Natural killer cell (primary cell): ENCODE measurements around the gene SNX18. TPM values are rescaled to one million over a fixed set of nuclear protein-coding genes. Genes with fewer than 3 reads are reported as not detected.

Experiments used
- ATAC-seq, 3 donors: fragments of 150-1000 bp in 2 of 3; fragments of 200-7000 bp in 1 of 3; cut with Tn5 transposase; 1 replicate in 1 of 3; 2 replicates in 2 of 3; pipeline ENCODE4 v1.10.0; 2021; ENCODE audit warnings: mild to moderate bottlenecking in 2 of 3, moderate library complexity in 2 of 3
- DNase-seq, 2 donors: peaks; one replicate each; pipeline versions ENCODE4 v3.0.0 to v3.0.0-alpha.2; 2013 to 2021; ENCODE audit warnings: mixed read lengths in 1 of 2
- H3K27ac ChIP-seq: one replicate; pipeline ENCODE4 v1.5.1; 2013; ENCODE audit warnings: mild to moderate bottlenecking, low read length
- H3K27me3 ChIP-seq: one replicate; pipeline ENCODE4 v1.6.1; 2013; ENCODE audit warnings: low read length; ENCODE audit not compliant: control insufficient read depth, insufficient read depth
- H3K36me3 ChIP-seq: one replicate; pipeline ENCODE4 v1.6.1; 2013; ENCODE audit warnings: low read length; ENCODE audit not compliant: control insufficient read depth, insufficient read depth
- H3K4me1 ChIP-seq: one replicate; pipeline ENCODE4 v1.6.1; 2013; ENCODE audit warnings: low read length; ENCODE audit not compliant: control insufficient read depth, insufficient read depth
- H3K4me3 ChIP-seq: one replicate; pipeline ENCODE4 v1.5.1; 2013; ENCODE audit warnings: low read length
- H3K9me3 ChIP-seq: one replicate; pipeline ENCODE4 v1.6.1; 2013; ENCODE audit warnings: low read length; ENCODE audit not compliant: control insufficient read depth, insufficient read depth
- H3K27ac Mint-ChIP-seq, 2 donors: one replicate each; pipeline ENCODE4 v1.8.0; 2022; ENCODE audit warnings: mild to moderate bottlenecking in 2 of 2, mixed read lengths in 2 of 2, moderate library complexity in 1 of 2
- H3K27me3 Mint-ChIP-seq, 2 donors: one replicate each; pipeline ENCODE4 v1.8.0; 2022; ENCODE audit warnings: low read depth in 2 of 2, mixed read lengths in 2 of 2
- H3K36me3 Mint-ChIP-seq: one replicate; pipeline ENCODE4 v1.8.0; 2022; ENCODE audit warnings: mixed read lengths
- H3K4me1 Mint-ChIP-seq, 2 donors: one replicate each; pipeline ENCODE4 v1.8.0; 2022; ENCODE audit warnings: mixed read lengths in 2 of 2
- H3K4me3 Mint-ChIP-seq: one replicate; pipeline ENCODE4 v1.8.0; 2022; ENCODE audit warnings: mild to moderate bottlenecking, moderate library complexity, mixed read lengths
- H3K9me3 Mint-ChIP-seq, 2 donors: one replicate each; pipeline ENCODE4 v1.8.0; 2022; ENCODE audit warnings: mixed read lengths in 2 of 2
- WGBS: methylation state at CpG from one replicate; pipeline ENCODE4 v1.1.7; 2013; ENCODE audit warnings: missing lambda C conversion rate; ENCODE audit not compliant: insufficient coverage; 5-methylcytosine and 5-hydroxymethylcytosine counted together
- intact Hi-C: fragments of 100-400 bp; cut with micrococcal nuclease; formaldehyde crosslinking; loops from one replicate; pipeline ENCODE4 v1.14.2; 2022
- total RNA-seq, 4 donors: library from RNA; stranded (reverse); fragments of 120-200 nt in 1 of 4; gene quantifications; one replicate each; pipeline versions ENCODE4 v1.2.3 to v1.2.4, GENCODE V29; 2013 to 2022
- TF ChIP-seq, protein P1 (sequence below): fragments of 200-600 bp; IDR thresholded peaks from one replicate; pipeline ENCODE4 v1.8.0; 2022; ENCODE audit warnings: antibody characterized with exemption

Gene SNX18
- total RNA-seq, 3 donors from 2014 or later (not counting 1 experiment from before 2014, with no cell fraction given): 31.1 to 45.6 (median 40.8) TPM

DNA sequence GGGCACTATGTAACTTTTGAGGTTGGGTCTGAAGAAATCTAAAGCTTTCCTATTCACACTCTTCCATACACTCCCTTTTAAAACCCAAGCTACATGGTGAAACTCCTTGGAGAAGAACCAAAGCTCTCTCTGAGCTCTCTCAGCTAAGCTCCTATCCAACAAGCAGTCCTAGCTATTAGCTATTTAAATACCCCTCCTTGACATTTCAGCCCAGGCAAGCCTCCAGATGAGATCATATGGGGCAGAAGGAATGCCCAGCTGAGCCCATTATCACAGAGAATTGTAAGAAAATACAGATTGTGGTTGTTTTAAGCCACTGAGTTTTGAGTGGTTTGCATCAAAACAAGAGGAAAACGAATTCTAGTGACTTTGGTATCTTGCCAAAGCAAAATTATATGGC lies 46.9 kb upstream of the SNX18 start:
- H3K4me3 Mint-ChIP-seq: no peak overlapping the region
- H3K9me3 Mint-ChIP-seq: no peaks in the 10 kb centered on the region
- WGBS: no CpG with 5 or more reads among the region's 1 CpG

GRCh38 chr5:54471398-54471797 lies 46.2 kb upstream of the SNX18 start:
- H3K4me3 Mint-ChIP-seq: no peak overlapping the region
- Histone ChIP-seq H3K27ac (no peak overlapping the region), H3K27me3 (no peaks in the 10 kb centered on the region), H3K9me3 (no peaks in the 10 kb centered on the region), H3K4me3 (no peak overlapping the region), H3K36me3 (no peaks in the 10 kb centered on the region), H3K4me1 (no peaks in the 10 kb centered on the region)
- intact Hi-C loops: no loop called here
- ATAC-seq (no peak), DNase-seq (no peak)
- H3K9me3 Mint-ChIP-seq: no peaks in the 10 kb centered on the region
- WGBS: 50% methylated on average over 2 of the region's 3 CpGs
- no peak overlapping the region for H3K27ac Mint-ChIP-seq
- peaks cover 3% of the 10 kb centered on the region for H3K36me3 Mint-ChIP-seq
- peaks cover 3 to 6% of the 10 kb centered on the region in 2 donors for H3K27me3 Mint-ChIP-seq
- H3K4me1 Mint-ChIP-seq: peaks cover 10 to 12% of the 10 kb centered on the region in 2 donors
- TF ChIP-seq, protein P1, sequence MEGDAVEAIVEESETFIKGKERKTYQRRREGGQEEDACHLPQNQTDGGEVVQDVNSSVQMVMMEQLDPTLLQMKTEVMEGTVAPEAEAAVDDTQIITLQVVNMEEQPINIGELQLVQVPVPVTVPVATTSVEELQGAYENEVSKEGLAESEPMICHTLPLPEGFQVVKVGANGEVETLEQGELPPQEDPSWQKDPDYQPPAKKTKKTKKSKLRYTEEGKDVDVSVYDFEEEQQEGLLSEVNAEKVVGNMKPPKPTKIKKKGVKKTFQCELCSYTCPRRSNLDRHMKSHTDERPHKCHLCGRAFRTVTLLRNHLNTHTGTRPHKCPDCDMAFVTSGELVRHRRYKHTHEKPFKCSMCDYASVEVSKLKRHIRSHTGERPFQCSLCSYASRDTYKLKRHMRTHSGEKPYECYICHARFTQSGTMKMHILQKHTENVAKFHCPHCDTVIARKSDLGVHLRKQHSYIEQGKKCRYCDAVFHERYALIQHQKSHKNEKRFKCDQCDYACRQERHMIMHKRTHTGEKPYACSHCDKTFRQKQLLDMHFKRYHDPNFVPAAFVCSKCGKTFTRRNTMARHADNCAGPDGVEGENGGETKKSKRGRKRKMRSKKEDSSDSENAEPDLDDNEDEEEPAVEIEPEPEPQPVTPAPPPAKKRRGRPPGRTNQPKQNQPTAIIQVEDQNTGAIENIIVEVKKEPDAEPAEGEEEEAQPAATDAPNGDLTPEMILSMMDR: no peak

More for the DNA sequence above, 46.9 kb upstream of the SNX18 start:
- Histone ChIP-seq H3K27me3 (no peaks in the 10 kb centered on the region), H3K4me3 (no peak overlapping the region), H3K27ac (no peak overlapping the region), H3K9me3 (no peaks in the 10 kb centered on the region), H3K4me1 (no peaks in the 10 kb centered on the region), H3K36me3 (no peaks in the 10 kb centered on the region)
- no peak for DNase-seq
- no peak overlapping the region for H3K27ac Mint-ChIP-seq
- H3K4me1 Mint-ChIP-seq: peaks cover 10 to 12% of the 10 kb centered on the region in 2 donors
- TF ChIP-seq, protein P1: no peak
- H3K36me3 Mint-ChIP-seq: peaks cover 5% of the 10 kb centered on the region
- H3K27me3 Mint-ChIP-seq: peaks cover 0 to 9% of the 10 kb centered on the region in 2 donors
- ATAC-seq: no peak
- intact Hi-C loops: no loop called here

DNA sequence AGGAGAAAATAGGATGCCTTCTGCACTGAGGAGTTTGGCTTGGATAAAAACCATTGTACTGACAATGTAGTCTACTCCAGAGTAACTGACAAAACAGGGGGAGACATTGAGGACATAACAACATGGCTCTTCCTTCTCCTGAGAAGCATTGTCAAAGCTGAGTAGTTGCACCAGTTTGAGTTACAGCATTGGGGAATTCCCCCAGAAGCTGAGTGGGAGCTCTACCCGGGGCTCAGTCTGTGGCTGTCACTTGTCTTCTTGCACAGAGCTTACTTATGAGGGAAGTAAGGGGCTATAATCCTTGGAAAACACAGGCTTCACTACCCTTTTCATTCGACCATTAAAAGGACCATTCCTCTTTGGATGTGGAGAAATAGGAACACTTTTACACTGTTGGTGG lies 40.9 kb upstream of the SNX18 start:
- peaks cover 2% of the 10 kb centered on the region for H3K27me3 ChIP-seq
- peaks cover 9 to 16% of the 10 kb centered on the region in 2 donors for H3K27me3 Mint-ChIP-seq
- no peak overlapping the region for H3K4me3 Mint-ChIP-seq
- 65% methylated on average over 2 of the region's 2 CpGs for WGBS
- intact Hi-C loops: no loop called here
- peaks cover 0 to 8% of the 10 kb centered on the region in 2 donors for H3K4me1 Mint-ChIP-seq
- TF ChIP-seq, protein P1: no peak
- no peak overlapping the region for H3K4me3 ChIP-seq
- H3K9me3 Mint-ChIP-seq: no peaks in the 10 kb centered on the region
- H3K36me3 Mint-ChIP-seq: no peaks in the 10 kb centered on the region
- no peak overlapping the region for H3K27ac ChIP-seq
- no peaks in the 10 kb centered on the region for H3K36me3 ChIP-seq
- no peaks in the 10 kb centered on the region for H3K9me3 ChIP-seq
- H3K27ac Mint-ChIP-seq: no peak overlapping the region
- ATAC-seq (no peak), DNase-seq (no peak)
- H3K4me1 ChIP-seq: no peaks in the 10 kb centered on the region

GRCh38 chr5:54477941-54478478 lies 39.5 kb upstream of the SNX18 start:
- intact Hi-C loops: no loop called here

More at GRCh38 chr5:54477941-54478478, 39.5 kb upstream of the SNX18 start:
- Histone ChIP-seq H3K36me3 (no peaks in the 10 kb centered on the region), H3K27me3 (peaks cover 2% of the 10 kb centered on the region), H3K9me3 (no peaks in the 10 kb centered on the region), H3K27ac (no peak overlapping the region), H3K4me1 (no peaks in the 10 kb centered on the region), H3K4me3 (no peak overlapping the region)
- peaks cover 0 to 5% of the 10 kb centered on the region in 2 donors for H3K4me1 Mint-ChIP-seq
- H3K27ac Mint-ChIP-seq: no peak overlapping the region
- H3K36me3 Mint-ChIP-seq: no peaks in the 10 kb centered on the region
- peaks cover 11 to 16% of the 10 kb centered on the region in 2 donors for H3K27me3 Mint-ChIP-seq
- no peak for DNase-seq
- ATAC-seq: no peak
- no peak overlapping the region for H3K4me3 Mint-ChIP-seq
- TF ChIP-seq, protein P1: no peak
- 86% methylated on average over 1 of the region's 1 CpG for WGBS
- no peaks in the 10 kb centered on the region for H3K9me3 Mint-ChIP-seq
